Stimulated activated CD4-positive, alpha-beta T cell treated with anti-CD3 and anti-CD28 coated beads, Interleukin-1b, Interleukin-23, amount 100 ng/mL, for 1 hour (primary cell): Measurements from ENCODE around the gene GATA2.

ENCODE experiments used
- DNase-seq, 2 donors: peaks; one replicate each; pipeline ENCODE4 v3.0.0-alpha.2; 2020; ENCODE audit warnings: low read depth in 2 of 2

GATA2 gene

DNA sequence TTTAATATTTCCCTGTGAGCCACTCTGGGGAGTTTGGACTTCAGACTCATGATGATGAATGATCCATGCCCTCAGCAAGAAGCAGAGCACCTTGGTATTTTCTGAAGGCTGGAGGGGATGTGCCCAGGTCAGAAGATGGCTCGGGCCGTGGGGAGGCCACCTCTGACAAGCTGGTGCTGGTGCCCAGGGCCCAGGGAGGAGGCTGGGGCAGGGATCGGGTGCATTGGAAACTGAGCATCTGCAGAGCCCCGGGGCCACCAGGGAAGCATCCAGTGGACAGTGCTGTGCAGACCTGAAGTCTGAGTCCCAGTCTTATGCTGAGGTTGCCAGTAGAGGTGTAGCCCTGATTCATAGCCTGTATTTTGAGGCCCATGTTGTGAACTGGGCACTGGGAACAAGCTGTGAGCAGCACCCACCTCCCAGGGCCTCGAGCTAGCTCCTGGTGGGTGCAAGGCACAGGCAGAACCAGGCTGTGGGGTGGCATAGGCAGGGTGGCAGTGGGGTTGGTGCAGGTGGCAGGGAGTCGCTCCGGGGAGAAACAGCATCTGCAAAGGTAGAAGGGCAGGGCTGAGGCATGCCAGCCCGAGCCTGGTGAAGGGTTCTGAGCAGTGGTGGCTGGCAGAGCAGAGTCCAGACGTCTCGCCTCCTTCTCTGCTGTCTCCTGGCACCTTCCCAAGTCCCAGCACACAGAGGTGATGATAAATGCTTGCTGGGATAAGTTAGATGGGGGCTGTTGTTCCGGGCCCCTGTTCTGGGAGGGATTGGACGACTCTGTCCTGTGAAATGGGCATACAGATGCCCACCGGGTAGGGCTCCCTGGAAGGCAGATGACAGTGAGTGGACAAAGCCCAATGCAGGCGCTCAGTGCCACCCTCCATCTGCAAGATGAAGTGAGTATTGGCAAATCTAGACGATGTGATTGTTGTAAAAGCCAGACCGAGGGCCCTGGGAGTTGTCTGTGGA, 36.9 kb downstream of the GATA2 start:
- DNase-seq = no peak

DNA sequence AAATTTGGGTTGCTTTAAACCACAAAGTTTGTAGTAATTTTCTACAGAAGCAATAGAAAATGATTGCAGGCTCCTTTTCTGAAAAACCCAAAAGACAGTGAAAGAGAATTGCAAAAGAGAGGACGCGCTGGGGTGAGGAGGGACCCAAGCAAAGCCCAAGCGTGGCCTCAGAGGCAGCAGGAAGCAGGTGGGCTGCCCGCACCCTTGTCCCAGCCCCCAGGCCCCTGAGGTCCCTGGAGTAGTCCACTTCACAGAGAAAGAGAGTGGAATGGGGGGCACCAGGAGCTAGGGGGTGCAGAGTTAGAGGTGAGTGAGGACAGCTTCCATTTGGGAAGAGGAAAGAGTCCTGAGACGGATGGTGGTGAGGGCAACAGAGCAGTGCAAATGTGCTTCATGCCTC, 37.9 kb downstream of the GATA2 start:
- DNase-seq = no peak

DNA sequence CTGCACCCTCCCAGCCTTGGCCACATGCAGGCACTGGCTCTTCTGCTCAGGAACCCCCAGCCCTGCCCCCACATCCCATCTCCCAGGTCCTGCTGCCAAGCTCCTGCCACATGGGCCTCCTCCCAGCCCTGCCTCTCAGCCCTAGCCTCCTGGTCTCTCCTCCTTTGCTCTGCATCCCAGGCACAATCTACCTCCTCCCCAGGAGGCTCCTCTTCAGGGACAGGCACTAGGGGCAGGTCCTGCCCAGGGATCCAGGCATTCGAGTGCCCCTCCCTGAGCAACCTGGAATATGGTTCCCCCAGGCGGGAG, 38.7 kb downstream of the GATA2 start:
- no peak for DNase-seq

DNA sequence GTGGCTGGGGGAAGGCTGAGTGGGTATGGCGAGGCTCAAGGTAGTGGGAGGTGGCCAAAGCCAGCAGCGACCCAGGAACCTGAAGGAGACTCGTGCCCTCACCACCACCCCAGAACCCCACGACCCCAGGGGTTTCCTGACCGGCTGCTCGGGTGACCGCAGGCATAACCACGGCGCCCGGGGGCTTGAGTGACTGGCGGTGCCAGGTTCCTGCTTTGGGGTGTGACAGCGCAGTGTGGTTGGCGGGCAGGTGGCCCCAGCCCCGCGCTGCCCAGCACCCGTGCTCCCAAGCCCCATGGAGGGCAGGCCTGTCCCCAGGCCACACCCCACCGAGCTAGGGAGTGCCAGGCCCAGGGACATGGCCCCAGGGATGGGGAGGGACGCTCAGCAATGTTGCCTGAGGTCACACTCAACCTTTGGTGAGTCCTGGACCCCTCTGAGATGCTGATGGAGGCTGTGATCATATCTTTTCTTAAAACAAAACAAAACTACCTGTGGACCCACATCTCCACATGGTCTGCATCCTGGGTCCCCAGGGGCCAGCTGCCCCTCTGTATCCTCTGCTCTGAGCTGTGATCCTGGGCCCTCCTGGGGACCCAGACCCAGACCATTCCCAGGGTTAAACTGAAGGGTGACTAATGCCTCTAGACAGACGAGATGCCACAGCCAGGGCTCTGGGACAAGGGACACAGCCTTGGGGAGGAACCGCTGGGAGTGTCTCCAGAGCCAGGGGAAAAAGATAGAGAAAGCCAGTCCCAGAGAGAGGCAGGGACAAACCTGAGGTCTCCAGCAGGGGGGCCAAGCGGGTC, 39.3 kb downstream of the GATA2 start:
- DNase-seq = no peak

DNA sequence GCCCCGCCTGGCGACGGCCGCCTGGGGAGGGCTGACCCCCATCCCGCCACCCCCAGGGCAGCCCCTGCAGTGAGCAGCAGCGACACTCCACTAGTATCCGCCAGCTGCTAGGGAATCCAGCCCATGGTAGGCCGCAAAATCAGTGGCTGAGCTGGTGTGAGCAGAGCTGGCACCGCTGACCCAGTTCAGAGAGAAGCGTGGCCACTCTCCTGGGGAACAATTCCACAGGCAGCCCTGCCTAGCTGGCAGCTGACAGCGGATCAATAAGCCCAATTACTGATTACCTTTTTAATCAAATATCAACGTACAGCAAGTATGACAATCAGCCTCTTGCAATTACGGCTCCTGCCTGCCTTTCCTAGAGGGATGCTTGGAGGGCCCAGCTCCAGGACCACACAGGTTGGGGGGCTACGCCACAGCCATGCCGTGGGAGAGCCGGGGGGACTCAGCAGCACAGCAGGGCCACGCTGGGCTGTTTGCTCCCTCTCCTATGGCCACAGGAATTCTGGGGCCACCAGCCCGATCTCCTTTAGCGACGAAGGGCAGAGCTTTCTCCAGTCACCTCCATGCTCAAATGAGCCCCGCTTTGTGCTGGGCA, 40.2 kb downstream of the GATA2 start:
- no peak for DNase-seq

DNA sequence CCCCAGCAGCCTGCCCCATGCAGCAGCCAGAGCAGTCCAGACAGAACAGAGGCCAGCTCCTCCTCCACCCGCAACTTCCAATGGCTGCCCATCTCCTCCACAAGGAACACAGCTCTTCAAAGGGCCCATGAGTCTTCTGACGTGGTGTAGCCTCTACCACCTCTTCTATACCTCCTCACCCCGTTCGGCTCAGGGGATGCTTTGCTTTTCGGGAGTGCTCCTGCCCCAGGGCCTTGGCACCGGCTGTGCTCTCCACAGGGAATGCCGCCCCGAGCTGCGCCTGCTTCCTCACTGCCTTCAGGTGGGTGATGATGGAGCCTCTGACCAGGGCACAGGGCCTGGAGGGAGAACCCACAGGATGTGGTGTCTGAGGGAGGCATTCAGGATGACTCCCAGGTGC, 40.9 kb downstream of the GATA2 start:
- no peak for DNase-seq

DNA sequence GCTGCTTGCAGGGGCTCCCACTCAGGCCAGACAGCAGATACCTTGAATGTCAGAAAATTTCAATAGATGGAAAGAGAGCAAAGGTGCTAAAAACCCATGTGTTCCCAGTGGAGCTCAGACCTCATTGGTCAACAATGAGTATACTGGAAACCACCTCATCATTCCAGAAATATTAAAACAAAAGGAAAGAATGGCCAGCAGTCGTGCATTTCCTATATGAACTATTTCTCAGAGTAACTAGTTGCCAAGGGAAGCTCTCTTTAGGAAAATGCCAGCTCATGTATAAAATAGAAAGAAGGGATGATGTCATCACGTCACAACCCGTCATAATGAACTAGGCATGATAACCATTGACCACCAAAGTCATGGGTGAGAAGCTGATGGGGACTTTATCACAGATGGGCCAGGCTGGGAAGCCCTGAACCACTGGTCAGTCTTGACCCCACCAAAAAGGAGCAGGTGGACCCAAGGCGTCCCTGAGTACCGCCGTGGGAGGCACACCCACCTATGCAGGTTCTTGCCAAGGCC, 43.8 kb downstream of the GATA2 start:
- DNase-seq = no peak

DNA sequence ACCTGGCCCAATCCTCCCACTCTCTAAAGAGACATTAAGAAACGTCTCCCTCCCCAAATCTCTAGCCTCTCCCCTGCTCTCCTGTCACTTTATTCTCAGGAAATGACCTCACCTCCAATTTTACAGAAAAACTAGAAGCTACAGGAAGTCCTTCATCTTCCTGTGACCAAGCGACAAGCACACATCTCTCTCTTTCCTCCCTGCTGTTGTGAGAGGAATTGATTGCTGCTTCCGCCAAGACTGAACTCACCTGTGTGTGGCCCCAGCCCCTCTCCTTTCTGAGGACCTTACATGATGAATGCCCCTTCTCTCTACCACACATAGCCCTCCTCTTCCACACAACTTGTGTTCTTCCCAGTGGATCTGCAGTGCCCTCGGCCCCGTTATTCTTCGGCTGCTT, 44.5 kb downstream of the GATA2 start:
- DNase-seq = no peak

DNA sequence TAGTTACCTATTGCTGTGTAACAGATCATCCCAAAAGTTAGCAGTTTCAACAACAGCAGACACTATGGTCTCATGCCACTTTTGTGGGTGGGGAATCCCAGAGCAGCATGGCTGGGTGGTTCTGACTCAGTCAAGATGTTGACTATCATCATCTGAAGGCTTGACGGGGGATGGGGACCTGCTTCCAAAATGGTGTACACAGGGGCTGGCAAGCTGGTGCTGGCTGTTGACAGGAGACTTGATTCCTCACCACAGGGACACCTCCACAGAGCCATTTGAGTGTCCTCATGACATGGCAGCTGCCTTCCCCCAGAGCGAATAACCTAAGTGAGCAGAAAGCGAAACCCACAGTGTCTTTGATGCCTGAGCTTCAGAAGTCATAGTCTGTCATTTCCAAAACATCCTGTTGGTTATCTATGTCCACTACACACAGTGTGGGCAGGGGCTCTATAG, 45.4 kb downstream of the GATA2 start:
- peak in 1 of 2 donors; percentile 7 for DNase-seq

DNA sequence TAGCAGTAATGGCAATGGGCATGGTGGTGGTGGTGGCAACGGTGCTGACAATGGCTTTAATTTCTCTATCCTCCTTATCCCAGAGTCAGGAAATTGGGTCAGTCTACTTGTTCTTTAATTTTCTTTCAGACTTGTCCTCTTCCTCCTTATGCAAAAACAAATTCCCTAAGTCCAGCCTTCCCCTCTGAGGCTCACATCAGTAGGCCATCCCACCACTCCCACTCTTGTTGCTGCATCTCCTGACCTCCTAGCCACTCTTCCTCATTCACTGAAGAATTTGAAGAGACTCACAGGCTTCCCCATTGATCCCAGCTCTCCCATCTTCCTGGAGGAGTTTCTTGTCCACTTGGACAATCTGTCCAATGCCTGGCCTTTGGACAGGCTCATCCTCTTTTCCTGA, 46.2 kb downstream of the GATA2 start:
- no peak for DNase-seq

DNA sequence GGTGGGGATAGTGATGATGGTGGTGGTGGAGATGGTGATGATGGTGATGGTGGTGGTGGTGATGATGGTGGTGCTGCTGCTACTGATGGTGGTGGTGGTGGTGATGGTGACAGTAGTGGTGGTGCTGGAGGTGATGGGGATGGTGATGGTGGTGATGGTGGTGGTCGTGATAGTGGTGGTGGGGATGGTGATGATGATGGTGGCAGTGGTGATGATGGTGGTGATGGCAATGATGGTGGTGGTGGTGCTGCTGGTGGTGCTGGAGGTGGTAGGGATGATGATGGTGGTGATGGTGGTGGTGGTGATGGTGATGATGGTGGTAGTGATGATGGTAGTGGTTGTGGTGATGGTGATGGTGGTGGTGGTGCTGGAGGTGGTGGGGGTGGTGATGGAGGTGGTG, 47.6 kb downstream of the GATA2 start:
- no peak for DNase-seq

DNA sequence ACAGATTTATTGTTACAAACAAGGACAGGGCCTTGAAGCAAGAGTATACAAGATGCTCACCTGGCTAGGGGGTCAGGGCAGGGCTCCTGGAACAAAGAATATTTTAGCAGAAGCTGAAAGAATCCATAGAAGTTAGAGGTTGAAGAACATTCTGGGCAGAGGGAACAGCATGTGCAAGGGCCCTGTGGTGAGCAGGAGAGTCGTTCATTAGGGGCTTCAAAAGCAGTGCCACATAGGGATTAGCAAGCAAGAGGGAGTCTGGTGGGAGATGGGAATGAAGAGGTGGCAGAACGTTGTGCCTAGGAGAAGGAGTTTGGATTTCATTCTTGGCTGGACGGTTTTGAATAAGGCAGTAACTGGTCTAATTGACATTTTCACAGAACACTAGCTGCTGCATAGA, 49.2 kb downstream of the GATA2 start:
- no peak for DNase-seq

DNA sequence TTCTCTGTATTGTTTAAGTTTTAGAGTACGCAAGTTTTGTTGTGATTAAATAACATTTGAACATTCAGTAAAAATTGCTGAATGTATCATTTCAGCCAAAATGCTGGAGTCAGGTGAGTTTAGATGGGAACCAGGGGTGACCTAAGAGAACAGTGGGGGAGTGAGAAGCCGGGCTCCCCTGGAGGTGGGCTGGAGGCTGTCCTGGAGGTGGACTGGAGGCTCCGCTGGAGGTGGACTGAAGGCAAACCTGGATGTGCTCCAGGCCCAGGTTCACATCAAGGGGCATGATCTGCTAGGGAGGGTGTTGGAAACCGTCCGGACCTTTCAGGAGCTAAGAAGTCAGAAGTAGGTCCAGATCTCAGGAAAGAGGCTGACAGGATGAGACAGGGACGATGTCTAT, 50.1 kb downstream of the GATA2 start:
- no peak for DNase-seq

DNA sequence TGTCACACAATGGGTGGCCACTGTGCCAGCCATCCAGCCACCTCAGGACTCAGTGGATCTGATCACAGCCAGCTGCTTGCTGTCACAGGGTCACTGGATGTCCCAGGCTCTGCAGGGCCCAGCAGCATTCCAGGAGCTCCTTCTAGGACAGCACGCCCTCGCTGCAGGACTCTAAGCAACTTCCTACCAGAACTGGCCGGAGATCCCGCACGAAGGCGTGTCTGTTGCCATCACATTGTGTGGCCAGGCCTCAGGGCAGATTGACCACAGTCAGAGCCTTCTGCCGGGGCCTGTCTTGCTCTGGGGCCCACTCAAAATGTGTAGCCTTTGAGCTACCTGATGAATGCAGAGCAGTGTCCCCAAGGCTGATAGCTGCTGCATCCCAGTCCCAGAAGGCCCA, 50.9 kb downstream of the GATA2 start:
- no peak for DNase-seq

DNA sequence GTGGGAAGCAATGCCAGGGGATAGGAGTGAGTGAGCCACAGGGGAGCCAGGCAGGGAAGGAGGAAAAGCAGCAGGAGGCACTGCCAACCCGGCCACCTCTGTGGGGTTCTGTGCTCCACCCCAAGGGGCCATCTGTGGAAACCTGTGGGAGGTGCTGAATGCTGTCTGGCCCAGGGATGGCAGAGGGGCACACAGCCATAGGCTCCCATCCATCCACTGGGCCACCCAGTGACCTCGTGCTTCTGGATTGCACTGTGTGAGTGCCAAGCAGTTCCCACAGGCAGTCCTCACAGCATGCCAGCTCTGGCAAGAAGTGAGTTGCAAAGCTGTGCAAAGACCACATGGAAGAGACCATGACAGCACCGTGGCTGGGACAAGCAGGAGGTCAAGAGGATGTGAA, 53.8 kb downstream of the GATA2 start:
- DNase-seq = no peak

DNA sequence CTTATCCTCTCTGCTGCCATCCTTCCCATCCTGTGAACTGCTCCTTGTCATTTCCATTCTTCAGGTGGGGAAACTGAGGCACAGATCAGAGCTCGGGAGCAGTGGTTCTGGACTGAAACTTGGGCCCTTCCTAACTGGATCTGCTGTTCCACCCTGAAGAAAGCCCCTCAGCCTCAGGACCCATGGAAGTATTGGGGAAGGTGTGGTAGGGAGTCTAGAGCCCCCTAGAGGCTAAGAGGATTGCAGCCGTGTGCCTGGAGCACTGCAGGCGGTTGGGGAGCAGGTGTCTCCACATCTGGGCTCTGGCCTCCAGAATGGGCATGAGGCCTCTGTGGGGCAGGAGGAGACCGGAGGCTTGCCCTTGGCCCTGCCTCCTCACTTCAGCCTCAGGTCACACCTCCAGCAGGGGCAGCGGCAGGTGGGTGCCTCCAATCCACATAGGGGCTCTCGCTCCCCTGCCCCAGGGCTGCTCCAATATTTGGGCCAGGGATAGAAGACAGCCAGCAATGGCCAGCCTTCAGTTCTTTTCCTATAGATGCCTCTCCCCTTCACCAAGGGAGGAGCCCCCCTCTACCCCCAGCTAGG, 54.4 kb downstream of the GATA2 start:
- DNase-seq = no peak

DNA sequence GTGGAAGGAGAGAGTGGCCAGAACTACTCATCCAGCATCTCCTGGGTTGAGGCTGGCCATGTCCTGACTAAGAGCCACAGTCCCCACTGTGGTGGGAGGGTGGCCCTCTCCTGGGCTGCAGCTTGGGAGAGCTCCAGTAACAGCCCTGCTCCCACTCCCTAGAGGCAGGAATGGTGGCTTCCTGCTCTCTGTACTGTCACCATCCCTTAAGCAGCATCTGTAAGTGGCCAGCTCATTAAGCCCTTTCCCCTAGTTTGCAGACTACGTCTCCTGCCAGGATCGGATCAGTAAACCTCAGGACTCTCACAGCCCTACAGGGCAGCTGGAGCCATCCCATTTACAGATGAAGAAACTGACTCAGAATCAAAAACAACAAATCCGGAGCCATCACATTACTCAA, 56.8 kb downstream of the GATA2 start:
- DNase-seq = no peak

DNA sequence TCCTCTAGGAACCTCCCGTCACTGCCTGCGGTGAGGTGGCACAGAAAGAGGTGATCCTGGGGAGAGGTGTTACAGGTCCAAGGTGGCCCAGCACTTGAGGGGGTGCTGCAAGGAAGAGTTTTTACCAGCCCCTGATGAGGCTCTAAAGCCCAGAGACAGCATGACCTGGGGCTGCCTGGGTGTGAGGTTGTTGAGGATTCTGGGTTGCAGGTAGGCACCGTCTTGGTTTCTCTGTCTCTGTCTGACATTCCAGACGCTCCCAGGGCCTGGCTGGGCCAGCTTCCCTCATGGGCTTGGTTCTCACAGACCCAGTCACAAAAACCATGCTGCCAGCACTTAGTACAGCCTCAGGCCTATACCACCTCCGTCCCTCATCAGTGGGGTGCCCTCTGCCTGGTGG, 57.4 kb downstream of the GATA2 start:
- DNase-seq = no peak

DNA sequence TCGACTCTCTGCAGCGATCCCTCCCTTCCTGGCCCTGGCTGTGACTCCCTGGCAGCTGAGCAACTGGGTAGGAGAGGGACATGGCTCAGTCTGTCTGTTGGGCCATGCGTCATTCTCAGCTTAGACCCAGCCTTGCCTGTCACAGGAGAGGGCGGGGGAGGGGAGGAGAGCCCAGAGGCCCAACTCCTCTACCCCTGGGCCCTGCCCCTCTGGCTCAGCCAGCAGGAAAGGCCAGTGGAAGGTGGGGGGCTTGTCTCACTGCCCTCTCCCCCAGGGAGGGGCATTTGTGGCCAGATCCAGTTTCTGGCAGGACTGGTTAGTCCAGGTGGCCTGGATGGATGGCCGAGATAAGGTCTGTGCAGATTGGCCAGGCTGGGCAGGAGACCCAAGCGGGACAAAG, 57.9 kb downstream of the GATA2 start:
- DNase-seq = no peak

DNA sequence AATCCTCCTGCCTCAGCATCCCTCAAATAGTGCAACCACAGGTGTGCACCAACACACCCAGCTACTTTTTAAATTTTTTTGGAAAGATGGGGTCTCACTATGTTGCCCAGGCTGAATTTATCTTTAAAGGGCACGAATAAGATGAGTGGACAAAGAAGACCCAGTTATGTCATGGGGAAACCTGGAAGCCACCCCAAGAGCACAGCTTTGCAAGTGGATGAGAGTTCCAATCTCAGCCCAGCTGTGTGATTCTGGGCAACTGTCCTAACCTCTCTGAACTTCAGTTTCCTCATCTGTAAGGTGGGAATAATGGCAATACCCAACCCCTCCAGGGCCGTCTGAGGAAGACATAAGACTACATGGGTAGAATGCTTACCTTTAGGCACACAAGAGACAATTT, 58.5 kb downstream of the GATA2 start:
- DNase-seq = no peak

DNA sequence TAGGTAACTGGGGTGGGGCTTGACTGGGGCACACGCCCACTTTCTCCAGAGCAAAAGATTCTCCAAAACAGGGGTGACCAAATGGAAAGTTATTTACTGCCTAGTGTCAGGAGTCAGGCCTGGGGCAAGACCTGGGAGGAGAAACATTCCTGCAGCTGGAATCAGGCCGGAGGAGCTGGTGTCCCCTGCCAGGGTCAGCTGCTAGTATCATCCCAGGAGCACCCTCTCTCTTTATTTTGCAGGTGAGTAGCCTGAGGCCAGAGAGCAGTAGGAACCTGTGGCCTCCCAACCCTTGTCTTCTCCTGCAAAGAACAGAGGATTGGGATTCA, 59.2 kb downstream of the GATA2 start:
- no peak for DNase-seq
